Right lobe of liver (tissue), 6 donors: ENCODE measurements around the gene AGO4. TPM values are rescaled to one million over a fixed set of nuclear protein-coding genes. Genes with fewer than 3 reads are reported as not detected.
A peak's percentile ranks its signal among the peaks of the same experiment; 100 is the strongest.
"Not testable (repeated sequence)": the region's sequence is repeated elsewhere in the genome, so short reads cannot be mapped to it uniquely, and the experiment has no call there.

Source experiments
- ATAC-seq, 4 donors: fragments of 200-7000 bp; cut with Tn5 transposase; one replicate each; pipeline ENCODE4 v1.9.1; 2020; ENCODE audit warnings: mild to moderate bottlenecking in 4 of 4, moderate library complexity in 4 of 4
- DNase-seq, 3 donors: peaks; one replicate each; pipeline ENCODE4 v3.0.0-alpha.2; 2020
- H3K27ac ChIP-seq, 3 donors: fragments of 200-600 bp; one replicate each; pipeline ENCODE4 v1.8.0; 2022
- H3K27me3 ChIP-seq, 2 donors: fragments of 200-600 bp; one replicate each; pipeline ENCODE4 v1.8.0; 2022
- H3K36me3 ChIP-seq, 4 donors: fragments of 200-600 bp; sonication (generic) in 1 of 4; one replicate each; pipeline versions ENCODE4 v1.5.1 to v1.8.0; 2017 to 2022; ENCODE audit warnings: control low read depth in 1 of 4
- H3K4me1 ChIP-seq, 4 donors: fragments of 200-600 bp; sonication (generic) in 1 of 4; one replicate each; pipeline versions ENCODE4 v1.5.1 to v1.8.0; 2017 to 2022; ENCODE audit warnings: control low read depth in 1 of 4
- H3K4me3 ChIP-seq, 3 donors: fragments of 200-600 bp; one replicate each; pipeline ENCODE4 v1.8.0; 2022
- H3K9me3 ChIP-seq, 4 donors: fragments of 200-600 bp; sonication (generic) in 1 of 4; one replicate each; pipeline versions ENCODE4 v1.5.1 to v1.8.0; 2017 to 2022; ENCODE audit warnings: control low read depth in 1 of 4
- POLR2A ChIP-seq: fragments of 450-650 bp; IDR thresholded peaks from one replicate; pipeline ENCODE4 v1.6.1; 2017; ENCODE audit warnings: antibody characterized with exemption, mild to moderate bottlenecking
- WGBS: methylation state at CpG from one replicate; pipeline ENCODE4 v1.1.6; 2018; ENCODE audit warnings: low coverage, low lambda C conversion rate; ENCODE audit not compliant: insufficient coverage; ENCODE audit errors: missing lambda C conversion rate; 5-methylcytosine and 5-hydroxymethylcytosine counted together
- intact Hi-C, 2 donors: fragments of 100-400 bp; cut with DNase I; formaldehyde crosslinking; loops; one replicate each; pipeline versions ENCODE4 v1.11.2 to v1.14.1; 2022
- total RNA-seq, 6 experiments: library from RNA; depleted of rRNA in 2 of 6; stranded (reverse); fragments of >200 nt in 2 of 6; fragmentation: NEBNext Ultra II Directional in 3 of 6; extraction: Animal tissue kit (Norgen Biotek cat#: 25700) in 3 of 6; gene quantifications; one replicate each; pipeline versions ENCODE4 v1.1.0 to v1.2.4, GENCODE V29; 2016 to 2023
- TF ChIP-seq, protein P1 (sequence below), 4 donors: fragments of 200-600 bp in 3 of 4; fragments of 450-650 bp in 1 of 4; IDR thresholded peaks; one replicate each; pipeline versions ENCODE4 v1.5.1 to v1.8.0; 2016 to 2022; ENCODE audit warnings: antibody characterized with exemption in 4 of 4, mild to moderate bottlenecking in 2 of 4
- donor health status: DM: no; HTN: yes; CAD: no.
- donor health status: DM: no; HTN: no; CAD: no.
- donor health status: DM: no; HTN: no; CAD: no.
- donor health status: DM: no; HTN: yes; CAD: no.
- donor health status: DM: no; HTN: yes; CAD: no.

The AGO4 gene
- total RNA-seq, 6 experiments from 2014 or later, result 6.5 to 10.4 (median 7.7) TPM

- Histone ChIP-seq H3K9me3 (no peaks in the 10 kb centered on the region), H3K36me3 (no peaks in the 10 kb centered on the region), H3K4me1 (no peaks in the 10 kb centered on the region), H3K27ac (no peak overlapping the region), H3K27me3 (no peaks in the 10 kb centered on the region), H3K4me3 (no peak overlapping the region)
- intact Hi-C loops, result no loop called here
- TF ChIP-seq POLR2A, result no peak
- TF ChIP-seq, protein P1, sequence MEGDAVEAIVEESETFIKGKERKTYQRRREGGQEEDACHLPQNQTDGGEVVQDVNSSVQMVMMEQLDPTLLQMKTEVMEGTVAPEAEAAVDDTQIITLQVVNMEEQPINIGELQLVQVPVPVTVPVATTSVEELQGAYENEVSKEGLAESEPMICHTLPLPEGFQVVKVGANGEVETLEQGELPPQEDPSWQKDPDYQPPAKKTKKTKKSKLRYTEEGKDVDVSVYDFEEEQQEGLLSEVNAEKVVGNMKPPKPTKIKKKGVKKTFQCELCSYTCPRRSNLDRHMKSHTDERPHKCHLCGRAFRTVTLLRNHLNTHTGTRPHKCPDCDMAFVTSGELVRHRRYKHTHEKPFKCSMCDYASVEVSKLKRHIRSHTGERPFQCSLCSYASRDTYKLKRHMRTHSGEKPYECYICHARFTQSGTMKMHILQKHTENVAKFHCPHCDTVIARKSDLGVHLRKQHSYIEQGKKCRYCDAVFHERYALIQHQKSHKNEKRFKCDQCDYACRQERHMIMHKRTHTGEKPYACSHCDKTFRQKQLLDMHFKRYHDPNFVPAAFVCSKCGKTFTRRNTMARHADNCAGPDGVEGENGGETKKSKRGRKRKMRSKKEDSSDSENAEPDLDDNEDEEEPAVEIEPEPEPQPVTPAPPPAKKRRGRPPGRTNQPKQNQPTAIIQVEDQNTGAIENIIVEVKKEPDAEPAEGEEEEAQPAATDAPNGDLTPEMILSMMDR (IDR thresholded peaks at IDR 0.05), result no peak
- 69% methylated on average over 3 of the region's 3 CpGs for WGBS
- DNase-seq, result no peak
- ATAC-seq, result peak in 1 of 4 donors; percentile 42
Observed at GRCh38 chr1:35863881-35864625, 56.2 kb downstream of the AGO4 start.

DNA sequence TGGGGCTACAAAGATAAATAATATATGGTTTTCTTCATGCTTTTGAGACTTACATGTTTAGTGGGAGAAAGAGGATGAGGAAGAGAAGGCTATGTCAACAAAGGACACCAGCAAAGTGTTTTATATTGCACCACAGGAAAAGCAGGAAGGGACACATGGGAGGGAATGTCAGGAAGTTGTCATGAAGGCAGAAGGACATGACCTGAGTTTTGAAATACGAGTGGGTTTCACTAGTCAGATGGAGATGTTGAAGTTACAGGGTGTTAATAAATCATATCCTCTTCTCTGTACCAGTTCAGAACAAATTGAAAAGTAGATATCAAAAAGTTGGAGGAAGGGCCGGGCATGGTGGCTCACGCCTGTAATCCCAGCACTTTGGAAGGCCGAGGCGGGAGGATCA is 57.0 kb downstream of the AGO4 start:
- H3K9me3 ChIP-seq, result no peaks in the 10 kb centered on the region
- peak; percentile 36 to 66 (median 46) for ATAC-seq
- H3K4me1 ChIP-seq, result no peaks in the 10 kb centered on the region
- H3K36me3 ChIP-seq, result no peaks in the 10 kb centered on the region
- TF ChIP-seq POLR2A, result no peak
- TF ChIP-seq, protein P1 (IDR thresholded peaks at IDR 0.05), result no peak
- intact Hi-C loops, result no loop called here
- H3K4me3 ChIP-seq, result no peak overlapping the region
- DNase-seq, result no peak
- no peaks in the 10 kb centered on the region for H3K27me3 ChIP-seq
- WGBS, result 73% methylated on average over 5 of the region's 5 CpGs
- peak overlapping the region in 1 of 3 donors; percentile 8 for H3K27ac ChIP-seq

- Histone ChIP-seq H3K27me3 (no peaks in the 10 kb centered on the region), H3K4me3 (no peak overlapping the region), H3K4me1 (no peaks in the 10 kb centered on the region), H3K9me3 (no peaks in the 10 kb centered on the region), H3K36me3 (no peaks in the 10 kb centered on the region), H3K27ac (no peak overlapping the region)
- intact Hi-C loops, result no loop called here
- DNase-seq (no peak), ATAC-seq (peak in 3 of 4 donors; percentile 25 to 49 (median 27))
- TF ChIP-seq POLR2A, result no peak
- TF ChIP-seq, protein P1 (IDR thresholded peaks at IDR 0.05), result no peak
- WGBS, result 92% methylated on average over 2 of the region's 3 CpGs
Observed at GRCh38 chr1:35866991-35867390, 59.2 kb downstream of the AGO4 start.

DNA sequence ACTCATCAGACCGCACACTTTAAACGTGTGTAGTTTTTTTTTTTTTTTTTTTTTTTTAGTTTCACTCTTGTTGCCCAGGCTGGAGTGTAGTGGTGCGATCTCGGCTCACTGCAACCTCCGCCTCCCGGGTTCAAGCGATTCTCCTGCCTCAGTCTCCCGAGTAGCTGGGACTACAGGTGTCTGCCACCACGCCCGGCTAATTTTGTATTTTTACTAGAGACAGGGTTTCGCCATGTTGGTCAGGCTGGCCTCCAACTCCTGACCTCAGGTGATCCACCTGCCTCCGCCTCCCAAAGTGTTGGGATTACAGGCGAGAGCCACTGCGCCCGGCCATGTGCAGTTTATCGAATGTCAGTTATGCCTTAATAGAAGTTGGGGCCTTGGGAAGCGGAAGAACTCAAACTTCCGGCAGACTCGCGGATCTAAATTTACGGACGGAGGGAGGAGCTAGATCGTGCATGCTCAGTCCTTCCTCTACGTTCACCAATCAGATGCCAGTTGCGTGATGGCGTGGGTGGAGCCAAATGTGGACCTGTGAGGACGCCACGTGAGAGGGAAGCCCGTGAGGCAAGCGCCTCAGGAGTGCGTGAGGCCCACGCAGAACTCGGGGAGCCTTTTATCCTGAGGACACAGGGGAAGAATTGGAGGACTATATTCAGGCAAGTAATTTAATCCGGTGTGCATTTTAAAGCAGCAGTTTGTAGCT is 61.6 kb downstream of the AGO4 start:
- ATAC-seq, H3K9me3 ChIP-seq, H3K27ac ChIP-seq, H3K4me3 ChIP-seq, intact Hi-C loops, H3K4me1 ChIP-seq, H3K27me3 ChIP-seq, DNase-seq, H3K36me3 ChIP-seq: not testable (repeated sequence)
- WGBS, result 85% methylated on average over 28 of the region's 34 CpGs

GRCh38 chr1:35870651-35871309 is 63.0 kb downstream of the AGO4 start:
- DNase-seq (no peak), ATAC-seq (no peak)
- TF ChIP-seq, protein P1 (IDR thresholded peaks at IDR 0.05), result no peak
- no peak for TF ChIP-seq POLR2A
- 84% methylated on average over 2 of the region's 2 CpGs for WGBS
- Histone ChIP-seq H3K9me3 (no peaks in the 10 kb centered on the region), H3K4me1 (no peaks in the 10 kb centered on the region), H3K27ac (no peak overlapping the region), H3K36me3 (no peaks in the 10 kb centered on the region), H3K27me3 (no peaks in the 10 kb centered on the region), H3K4me3 (no peak overlapping the region)
- intact Hi-C loops, result no loop called here
